ENCODE results near the gene NPC1. TPM values are rescaled to one million over a fixed set of nuclear protein-coding genes. Genes with fewer than 3 reads are reported as not detected.

Gene NPC1
- total RNA-seq, 1 donor from 2014 or later, result 100 TPM

- Histone ChIP-seq H3K4me3 (ENCODE audit: low read depth, low read length) (no peak overlapping the region), H3K36me3 (ENCODE audit: control insufficient read depth, insufficient read depth, low read length) (no peaks in the 10 kb centered on the region), H3K27me3 (ENCODE audit: control insufficient read depth, insufficient read depth, low read length) (no peaks in the 10 kb centered on the region)
- DNase-seq (ENCODE audit: low read depth) (no peak), FAIRE-seq (no peak)
- TF ChIP-seq CTCF (IDR thresholded peaks at IDR 0.05; ENCODE audit: insufficient read depth, low read length, severe bottlenecking), result no peak
These were observed 21.9 kb upstream of the NPC1 start for GRCh38 chr18:23608211-23608610.

GRCh38 chr18:23605941-23606340 lies 19.6 kb upstream of the NPC1 start:
- FAIRE-seq, result no peak
- no peak overlapping the region for H3K4me3 ChIP-seq (ENCODE audit: low read depth, low read length)
- no peaks in the 10 kb centered on the region for H3K36me3 ChIP-seq (ENCODE audit: control insufficient read depth, insufficient read depth, low read length)
- no peak for DNase-seq (ENCODE audit: low read depth)
- no peaks in the 10 kb centered on the region for H3K27me3 ChIP-seq (ENCODE audit: control insufficient read depth, insufficient read depth, low read length)
- no peak for TF ChIP-seq CTCF (IDR thresholded peaks at IDR 0.05; ENCODE audit: insufficient read depth, low read length, severe bottlenecking)

- no peak for FAIRE-seq
- no peak overlapping the region for H3K4me3 ChIP-seq (ENCODE audit: low read depth, low read length)
- no peaks in the 10 kb centered on the region for H3K27me3 ChIP-seq (ENCODE audit: control insufficient read depth, insufficient read depth, low read length)
- H3K36me3 ChIP-seq (ENCODE audit: control insufficient read depth, insufficient read depth, low read length), result no peaks in the 10 kb centered on the region
- no peak for TF ChIP-seq CTCF (IDR thresholded peaks at IDR 0.05; ENCODE audit: insufficient read depth, low read length, severe bottlenecking)
- DNase-seq (ENCODE audit: low read depth), result no peak
These were observed 13.5 kb upstream of the NPC1 start for GRCh38 chr18:23599809-23600208.

- H3K27me3 ChIP-seq (ENCODE audit: control insufficient read depth, insufficient read depth, low read length), result no peaks in the 10 kb centered on the region
- FAIRE-seq (no peak), DNase-seq (ENCODE audit: low read depth) (no peak)
- no peak for TF ChIP-seq CTCF (IDR thresholded peaks at IDR 0.05; ENCODE audit: insufficient read depth, low read length, severe bottlenecking)
- no peak overlapping the region for H3K4me3 ChIP-seq (ENCODE audit: low read depth, low read length)
- no peaks in the 10 kb centered on the region for H3K36me3 ChIP-seq (ENCODE audit: control insufficient read depth, insufficient read depth, low read length)
These were observed 9.9 kb upstream of the NPC1 start for GRCh38 chr18:23596183-23596582.

- no peak for FAIRE-seq
- H3K36me3 ChIP-seq (ENCODE audit: control insufficient read depth, insufficient read depth, low read length), result no peaks in the 10 kb centered on the region
These were observed 9.3 kb upstream of the NPC1 start for GRCh38 chr18:23595591-23595990.

More at GRCh38 chr18:23595591-23595990, 9.3 kb upstream of the NPC1 start:
- DNase-seq (ENCODE audit: low read depth), result no peak
- TF ChIP-seq CTCF (IDR thresholded peaks at IDR 0.05; ENCODE audit: insufficient read depth, low read length, severe bottlenecking), result no peak
- Histone ChIP-seq H3K4me3 (ENCODE audit: low read depth, low read length) (no peak overlapping the region), H3K27me3 (ENCODE audit: control insufficient read depth, insufficient read depth, low read length) (no peaks in the 10 kb centered on the region)

All from bronchial epithelial cell (primary cell).